Ovary (tissue), 9 donors: ENCODE measurements around the gene TAP1. TPM values are rescaled to one million over a fixed set of nuclear protein-coding genes. Genes with fewer than 3 reads are reported as not detected.

Experiments used
- DNase-seq, 5 donors: peaks; one replicate each; pipeline ENCODE4 v3.0.0-alpha.2; 2019 to 2020
- H3K27ac ChIP-seq, 2 donors: fragments of 200-600 bp; one replicate each; pipeline versions ENCODE4 v1.5.1 to v1.8.0; 2019 to 2022
- H3K27me3 ChIP-seq: fragments of 200-600 bp; one replicate; pipeline ENCODE4 v1.8.0; 2022
- H3K36me3 ChIP-seq: fragments of 200-600 bp; sonication (generic); one replicate; pipeline ENCODE4 v1.5.1; 2019
- H3K4me1 ChIP-seq: one replicate; pipeline ENCODE4 v1.8.1; 2013; ENCODE audit warnings: mild to moderate bottlenecking, moderate library complexity; ENCODE audit not compliant: insufficient read depth
- H3K4me3 ChIP-seq: fragments of 200-600 bp; sonication (generic); one replicate; pipeline ENCODE4 v1.5.1; 2017
- H3K9me3 ChIP-seq, 2 donors: fragments of 200-600 bp in 1 of 2; sonication (generic) in 1 of 2; one replicate each; pipeline versions ENCODE4 v1.5.1 to v1.8.1; 2013 to 2019; ENCODE audit warnings: mild to moderate bottlenecking in 1 of 2, moderate library complexity in 1 of 2
- CTCF ChIP-seq, 3 donors: fragments of 450-650 bp in 2 of 3; fragments of 200-600 bp in 1 of 3; IDR thresholded peaks; one replicate each; pipeline versions ENCODE4 v1.5.1 to v1.8.0; 2016 to 2022; ENCODE audit warnings: antibody characterized with exemption in 3 of 3, mild to moderate bottlenecking in 1 of 3
- EP300 ChIP-seq: sonication (generic); formaldehyde crosslinking; IDR thresholded peaks from one replicate; pipeline ENCODE4 v1.6.1; 2017; ENCODE audit warnings: antibody characterized with exemption
- POLR2A ChIP-seq: fragments of 450-650 bp; IDR thresholded peaks from one replicate; pipeline ENCODE4 v1.6.1; 2017; ENCODE audit warnings: antibody characterized with exemption, mild to moderate bottlenecking, moderate library complexity
- WGBS, 3 donors: extraction: QIAGEN DNeasy Blood & Tissue Kit in 1 of 3; methylation state at CpG; one replicate each; pipeline versions ENCODE4 v1.1.5 to v1.1.7; 2013 to 2017; 5-methylcytosine and 5-hydroxymethylcytosine counted together
- intact Hi-C, 4 donors: fragments of 100-400 bp; cut with DNase I; formaldehyde crosslinking; loops; one replicate each; pipeline versions ENCODE4 v1.11.0 to v1.15.1; 2022 to 2023
- polyA plus RNA-seq, 2 donors: library from polyadenylated mRNA; stranded (reverse); fragments of 200-250 nt in 1 of 2; fragments of 350-450 nt in 1 of 2; fragmentation: Illumina TruSeq in 1 of 2; extraction: RNeasy Lipid Tissue Mini Kit (QIAGEN cat#74804) in 1 of 2; gene quantifications; one replicate each; pipeline ENCODE4 v1.2.3, GENCODE V29; 2013 to 2014
- total RNA-seq, 7 donors: library from RNA; depleted of rRNA in 2 of 7; stranded (reverse); fragments of >200 nt in 2 of 7; fragmentation: NEBNext Ultra II Directional in 3 of 7; extraction: Animal tissue kit (Norgen Biotek cat#: 25700) in 3 of 7; gene quantifications; one replicate each; pipeline versions ENCODE4 v1.1.0 to v1.2.4, GENCODE V29; 2016 to 2023
- donor health status: DM: no; HTN: no; CAD: no; lungs with moderate emphysema.
- donor health status: DM: no; HTN: no; CAD: no.
- donor health status: Bipolar disorder and iron deficiency.
- donor health status: DM: yes; HTN: yes; CAD: no.
- donor health status: DM: no; HTN: no; CAD: no.
- donor health status: DM: yes; HTN: yes; CAD: no.

The TAP1 gene
- total and polyA plus RNA-seq, 9 donors: 17.7 to 48.4 (median 23.3) TPM

GRCh38 chr6:32890831-32891230, 37.3 kb upstream of the TAP1 start:
- Histone ChIP-seq H3K36me3 (no peaks in the 10 kb centered on the region), H3K27ac (no peak overlapping the region), H3K27me3 (no peaks in the 10 kb centered on the region), H3K9me3 (no peaks in the 10 kb centered on the region), H3K4me3 (no peak overlapping the region), H3K4me1 (peaks cover 14% of the 10 kb centered on the region)
- intact Hi-C loops: loop anchor here in 1 of 4 donors (5.0 kb wide), 1 partner anchor 91 kb away; no protein-coding TSS in a partner anchor
- TF ChIP-seq EP300 (no peak), CTCF (IDR thresholded peaks at IDR 0.05) (no peak), POLR2A (no peak)
- WGBS, 3 donors: 53 to 69% (median 54%) methylated on average over 1 of the region's 1 CpG
- no peak for DNase-seq

- intact Hi-C loops: loop anchor here (5.0 to 10.0 kb wide), 3 partner anchors 43 to 93 kb away; no protein-coding TSS in a partner anchor
- no peak for TF ChIP-seq CTCF (IDR thresholded peaks at IDR 0.05)
- TF ChIP-seq POLR2A: no peak
- TF ChIP-seq EP300: no peak
- H3K4me1 ChIP-seq: peaks cover 9% of the 10 kb centered on the region
These were observed 36.0 kb upstream of the TAP1 start for GRCh38 chr6:32889533-32889932.

GRCh38 chr6:32888576-32888975, 35.1 kb upstream of the TAP1 start:
- Histone ChIP-seq H3K9me3 (no peaks in the 10 kb centered on the region), H3K4me3 (no peak overlapping the region), H3K36me3 (no peaks in the 10 kb centered on the region), H3K27ac (no peak overlapping the region), H3K4me1 (peaks cover 9% of the 10 kb centered on the region), H3K27me3 (no peaks in the 10 kb centered on the region)
- WGBS, 3 donors: 69 to 91% (median 81%) methylated on average over 2 of the region's 2 CpGs
- TF ChIP-seq POLR2A: no peak
- TF ChIP-seq CTCF (IDR thresholded peaks at IDR 0.05): no peak
- TF ChIP-seq EP300: no peak
- DNase-seq: no peak
- intact Hi-C loops: loop anchor here (5.0 to 10.0 kb wide), 3 partner anchors 44 to 94 kb away; no protein-coding TSS in a partner anchor

More at GRCh38 chr6:32889533-32889932, 36.0 kb upstream of the TAP1 start:
- H3K4me3 ChIP-seq: no peak overlapping the region
- WGBS, 3 donors: 31 to 80% (median 52%) methylated on average over 1 of the region's 1 CpG
- no peaks in the 10 kb centered on the region for H3K36me3 ChIP-seq
- H3K27ac ChIP-seq: no peak overlapping the region
- DNase-seq: no peak
- H3K27me3 ChIP-seq: no peaks in the 10 kb centered on the region
- no peaks in the 10 kb centered on the region for H3K9me3 ChIP-seq

DNA sequence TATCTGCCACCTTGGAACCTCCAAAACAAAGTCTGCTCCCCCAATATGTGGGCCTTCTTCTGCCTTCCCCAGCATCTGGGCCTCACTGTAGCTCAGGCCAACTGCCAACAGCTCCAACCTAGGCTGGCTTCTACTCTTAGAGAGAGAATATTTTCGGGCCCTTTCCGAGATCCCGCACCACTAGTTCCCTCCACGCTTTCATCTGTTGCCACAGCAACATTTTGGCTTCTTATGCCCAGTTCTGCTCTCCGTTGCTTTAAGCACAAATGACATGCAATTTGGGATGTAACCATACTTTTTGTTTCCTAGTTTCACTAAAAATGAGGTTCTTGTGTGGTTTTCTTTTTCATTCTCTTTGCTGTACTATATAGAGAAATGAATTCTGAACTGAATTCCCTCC, 34.1 kb upstream of the TAP1 start:
- Histone ChIP-seq H3K27ac (peak overlapping the region in 1 of 2 donors; percentile 59), H3K36me3 (no peaks in the 10 kb centered on the region), H3K27me3 (no peaks in the 10 kb centered on the region), H3K4me1 (peaks cover 6% of the 10 kb centered on the region), H3K4me3 (no peak overlapping the region), H3K9me3 (no peaks in the 10 kb centered on the region)
- TF ChIP-seq POLR2A (no peak), CTCF (IDR thresholded peaks at IDR 0.05) (no peak), EP300 (no peak)
- DNase-seq: peak; percentile 24 to 45 (median 30)
- intact Hi-C loops: loop anchor here (5.0 to 10.0 kb wide), 3 partner anchors 45 to 95 kb away; no protein-coding TSS in a partner anchor
- WGBS, 3 donors: 21 to 29% (median 24%) methylated on average over 5 of the region's 5 CpGs
